Pancreas (tissue), 10 donors: ENCODE measurements around the gene ADGRE2. TPM values are rescaled to one million over a fixed set of nuclear protein-coding genes. Genes with fewer than 3 reads are reported as not detected.
"Not testable (repeated sequence)": the region's sequence is repeated elsewhere in the genome, so short reads cannot be mapped to it uniquely, and the experiment has no call there.

Experiments
- ATAC-seq, 4 donors: fragments of 200-7000 bp; cut with Tn5 transposase; one replicate each; pipeline versions ENCODE4 v1.8.0 to v1.9.1; 2020; ENCODE audit warnings: mild to moderate bottlenecking in 4 of 4, moderate library complexity in 4 of 4
- DNase-seq, 6 donors: peaks; one replicate each; pipeline ENCODE4 v3.0.0-alpha.2; 2020
- FAIRE-seq: peaks from 2 replicates; lab custom pipeline; 2012; peaks lifted over from hg19 to GRCh38; lab: Jason Lieb, UNC
- H3K27ac ChIP-seq, 4 donors: fragments of 200-600 bp; sonication (generic); 1 replicate in 3 of 4; 2 replicates in 1 of 4; pipeline versions ENCODE4 v1.5.0 to v1.8.0; 2020
- H3K27me3 ChIP-seq, 4 donors: fragments of 200-600 bp; one replicate each; pipeline ENCODE4 v1.8.0; 2021
- H3K36me3 ChIP-seq, 3 donors: fragments of 200-600 bp; sonication (generic) in 1 of 3; one replicate each; pipeline versions ENCODE4 v1.5.0 to v1.8.0; 2020 to 2021
- H3K4me1 ChIP-seq, 3 donors: fragments of 200-600 bp; one replicate each; pipeline ENCODE4 v1.8.0; 2021
- H3K4me3 ChIP-seq, 4 donors: fragments of 200-600 bp; sonication (generic) in 2 of 4; one replicate each; pipeline versions ENCODE4 v1.5.0 to v1.8.0; 2020 to 2021
- H3K9me3 ChIP-seq, 4 donors: fragments of 200-600 bp; one replicate each; pipeline ENCODE4 v1.8.0; 2021
- CTCF ChIP-seq, 4 donors: fragments of 200-600 bp; sonication (generic) in 3 of 4; IDR thresholded peaks; one replicate each; pipeline versions ENCODE4 v1.5.0 to v1.8.0; 2021; ENCODE audit warnings: antibody characterized with exemption in 4 of 4
- WGBS, 2 donors: extraction: QIAGEN DNeasy Blood & Tissue Kit; methylation state at CpG; one replicate each; pipeline ENCODE4 v1.1.7; 2013; 5-methylcytosine and 5-hydroxymethylcytosine counted together
- intact Hi-C, 3 donors: fragments of 100-400 bp; cut with DNase I; formaldehyde crosslinking; loops; one replicate each; pipeline versions ENCODE4 v1.11.1 to v1.14.2; 2022
- polyA plus RNA-seq, 2 donors: library from polyadenylated mRNA; stranded (reverse); fragments of 200-250 nt; gene quantifications; one replicate each; pipeline ENCODE4 v1.2.3, GENCODE V29; 2013
- total RNA-seq, 6 donors: library from RNA; stranded (reverse); fragmentation: NEBNext Ultra II Directional in 4 of 6; extraction: Animal tissue kit (Norgen Biotek cat#: 25700) in 4 of 6; gene quantifications; one replicate each; pipeline versions ENCODE4 v1.2.1 to v1.2.4, GENCODE V29; 2021 to 2023
- donor health status: healthy with polysubstance abuse.
- donor health status: DM: no; HTN: no; CAD: no; lungs with moderate emphysema.
- donor health status: DM: no; HTN: no; CAD: no.
- donor health status: control.
- donor health status: control.
- donor health status: Bipolar disorder and iron deficiency.
- donor health status: DM: yes; HTN: yes; CAD: no.
- donor health status: DM: no; HTN: no; CAD: no.
- donor health status: DM: no; HTN: no; CAD: no.
- donor health status: DM: yes; HTN: yes; CAD: no.

Gene ADGRE2
- total and polyA plus RNA-seq, 8 donors, result 0.31 to 4.5 (median 0.70) TPM

- Histone ChIP-seq H3K36me3 (no peaks in the 10 kb centered on the region), H3K27me3 (peaks cover 0 to 9% (median 3%) of the 10 kb centered on the region in 4 donors), H3K4me3 (no peak overlapping the region), H3K9me3 (no peaks in the 10 kb centered on the region), H3K27ac (no peak overlapping the region), H3K4me1 (no peaks in the 10 kb centered on the region)
- WGBS, 2 donors, result 73 to 84% methylated on average over 16 of the region's 16 CpGs
- DNase-seq (no peak), FAIRE-seq (no peak), ATAC-seq (no peak)
- TF ChIP-seq CTCF (IDR thresholded peaks at IDR 0.05), result no peak
- intact Hi-C loops, result no loop called here
Observed at GRCh38 chr19:14782626-14783409, 4.5 kb upstream of the ADGRE2 start.

GRCh38 chr19:14781713-14782536 lies 3.6 kb upstream of the ADGRE2 start:
- H3K36me3 ChIP-seq, H3K27ac ChIP-seq, H3K9me3 ChIP-seq, H3K4me1 ChIP-seq, intact Hi-C loops, DNase-seq, ATAC-seq, FAIRE-seq, H3K4me3 ChIP-seq, H3K27me3 ChIP-seq: not testable (repeated sequence)
- WGBS, 2 donors, result 72 to 79% methylated on average over 17 of the region's 17 CpGs

DNA sequence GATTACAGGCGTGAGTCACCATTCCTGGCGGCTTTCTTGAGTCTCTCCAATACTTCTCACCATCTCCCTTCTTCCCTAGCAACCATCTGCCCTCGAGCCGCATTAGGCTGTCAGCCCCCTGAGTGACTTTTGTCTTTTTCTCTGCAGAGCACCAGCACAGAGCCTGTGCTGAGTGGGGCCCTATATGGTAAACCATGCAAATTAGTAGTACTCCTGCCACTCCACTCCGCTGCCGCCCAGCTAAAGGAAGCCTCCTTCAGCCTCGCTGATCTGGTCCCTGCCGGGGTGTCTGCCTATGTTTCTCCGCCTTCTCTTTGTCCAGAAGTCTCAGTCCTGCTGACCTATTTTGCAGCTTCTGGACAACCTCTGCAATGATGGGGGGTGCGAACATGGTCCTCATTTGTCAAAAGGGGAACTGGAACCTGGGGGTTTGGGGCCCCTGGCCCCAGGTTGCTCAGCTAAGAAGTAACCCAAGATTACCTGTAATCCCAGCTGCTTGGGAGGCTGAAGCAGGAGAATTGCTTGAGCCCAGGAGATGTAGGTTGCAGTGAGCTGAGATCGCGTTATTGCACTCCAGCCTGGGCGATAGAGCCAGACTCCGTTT lies 2.4 kb upstream of the ADGRE2 start:
- intact Hi-C loops, result not testable (repeated sequence)

GRCh38 chr19:14779151-14779550 lies 791 bp upstream of the ADGRE2 start:
- no peak overlapping the region for H3K27ac ChIP-seq
- no peaks in the 10 kb centered on the region for H3K36me3 ChIP-seq
- FAIRE-seq, result no peak
- no peaks in the 10 kb centered on the region for H3K9me3 ChIP-seq
- no peak overlapping the region for H3K4me3 ChIP-seq
- no peaks in the 10 kb centered on the region for H3K4me1 ChIP-seq
- intact Hi-C loops, result no loop called here
- WGBS, 2 donors, result 34 to 42% methylated on average over 5 of the region's 5 CpGs
- no peak for TF ChIP-seq CTCF (IDR thresholded peaks at IDR 0.05)
- no peak for DNase-seq
- no peak for ATAC-seq
- no peaks in the 10 kb centered on the region for H3K27me3 ChIP-seq

More for the DNA sequence above, 2.4 kb upstream of the ADGRE2 start:
- H3K4me3 ChIP-seq, FAIRE-seq, H3K27me3 ChIP-seq, ATAC-seq, DNase-seq, H3K9me3 ChIP-seq, H3K4me1 ChIP-seq, H3K27ac ChIP-seq, H3K36me3 ChIP-seq: not testable (repeated sequence)
- WGBS, 2 donors, result 58 to 71% methylated on average over 12 to 14 of the region's 14 CpGs

DNA sequence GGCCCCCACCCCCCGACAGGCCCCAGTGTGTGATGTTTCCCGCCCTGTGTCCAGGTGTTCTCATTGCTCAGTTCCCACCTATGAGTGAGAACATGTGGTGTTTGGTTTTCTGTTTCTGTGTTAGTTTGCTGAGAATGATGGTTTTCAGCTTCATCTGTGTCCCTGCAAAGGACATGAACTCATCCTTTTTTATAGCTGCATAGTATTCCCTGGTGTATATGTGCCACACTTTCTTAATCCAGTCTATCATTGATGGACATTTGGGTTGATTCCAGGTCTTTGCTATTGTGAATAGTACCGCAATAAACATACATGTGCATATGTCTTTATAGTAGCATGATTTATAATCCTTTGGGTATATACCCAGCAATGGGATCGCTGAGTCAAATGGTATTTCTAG lies 715 bp downstream of the ADGRE2 start:
- H3K36me3 ChIP-seq, H3K4me3 ChIP-seq, intact Hi-C loops, H3K4me1 ChIP-seq, FAIRE-seq, H3K27me3 ChIP-seq, H3K9me3 ChIP-seq, H3K27ac ChIP-seq, ATAC-seq, DNase-seq: not testable (repeated sequence)
- WGBS, 2 donors, result 69 to 74% methylated on average over 4 of the region's 4 CpGs

GRCh38 chr19:14775869-14776586 lies 2.3 kb downstream of the ADGRE2 start:
- no peak for DNase-seq

DNA sequence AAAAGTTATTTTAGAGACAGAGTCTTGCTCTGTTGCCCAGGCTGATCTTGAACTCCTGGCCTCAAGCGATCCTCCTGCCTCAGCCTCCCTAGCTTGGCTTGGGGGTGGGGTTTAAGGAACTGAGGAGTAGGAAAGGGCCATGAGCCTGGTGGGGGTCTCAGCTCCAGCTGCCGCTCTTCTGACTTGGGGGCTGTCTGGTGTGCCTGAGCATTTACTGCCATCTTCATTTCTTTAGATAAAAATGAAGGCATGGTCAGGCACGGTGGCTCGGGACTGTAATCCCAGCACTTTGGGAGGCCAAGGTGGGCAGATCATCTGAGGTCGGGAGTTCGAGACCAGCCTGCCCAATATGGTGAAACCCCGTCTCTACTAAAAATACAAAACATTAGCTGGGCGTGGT lies 3.0 kb downstream of the ADGRE2 start:
- H3K4me3 ChIP-seq, result peak overlapping the region in 1 of 4 donors; percentile 23
- H3K4me1 ChIP-seq, H3K27me3 ChIP-seq, DNase-seq, ATAC-seq, FAIRE-seq, H3K36me3 ChIP-seq, H3K27ac ChIP-seq, H3K9me3 ChIP-seq, intact Hi-C loops: not testable (repeated sequence)
- WGBS, 2 donors, result 64 to 74% methylated on average over 8 of the region's 8 CpGs

More at GRCh38 chr19:14775869-14776586, 2.3 kb downstream of the ADGRE2 start:
- intact Hi-C loops, result no loop called here
- FAIRE-seq (no peak), ATAC-seq (peak in 1 of 4 donors; percentile 46)
- Histone ChIP-seq H3K9me3 (no peaks in the 10 kb centered on the region), H3K27me3 (no peaks in the 10 kb centered on the region), H3K36me3 (no peaks in the 10 kb centered on the region), H3K4me3 (peak overlapping the region in 1 of 4 donors; percentile 23), H3K4me1 (no peaks in the 10 kb centered on the region), H3K27ac (no peak overlapping the region)
- no peak for TF ChIP-seq CTCF (IDR thresholded peaks at IDR 0.05)
- WGBS, 2 donors, result 5 to 10% methylated on average over 22 of the region's 22 CpGs
